Measurements from ENCODE around the gene FARS2.

FARS2 gene

DNA sequence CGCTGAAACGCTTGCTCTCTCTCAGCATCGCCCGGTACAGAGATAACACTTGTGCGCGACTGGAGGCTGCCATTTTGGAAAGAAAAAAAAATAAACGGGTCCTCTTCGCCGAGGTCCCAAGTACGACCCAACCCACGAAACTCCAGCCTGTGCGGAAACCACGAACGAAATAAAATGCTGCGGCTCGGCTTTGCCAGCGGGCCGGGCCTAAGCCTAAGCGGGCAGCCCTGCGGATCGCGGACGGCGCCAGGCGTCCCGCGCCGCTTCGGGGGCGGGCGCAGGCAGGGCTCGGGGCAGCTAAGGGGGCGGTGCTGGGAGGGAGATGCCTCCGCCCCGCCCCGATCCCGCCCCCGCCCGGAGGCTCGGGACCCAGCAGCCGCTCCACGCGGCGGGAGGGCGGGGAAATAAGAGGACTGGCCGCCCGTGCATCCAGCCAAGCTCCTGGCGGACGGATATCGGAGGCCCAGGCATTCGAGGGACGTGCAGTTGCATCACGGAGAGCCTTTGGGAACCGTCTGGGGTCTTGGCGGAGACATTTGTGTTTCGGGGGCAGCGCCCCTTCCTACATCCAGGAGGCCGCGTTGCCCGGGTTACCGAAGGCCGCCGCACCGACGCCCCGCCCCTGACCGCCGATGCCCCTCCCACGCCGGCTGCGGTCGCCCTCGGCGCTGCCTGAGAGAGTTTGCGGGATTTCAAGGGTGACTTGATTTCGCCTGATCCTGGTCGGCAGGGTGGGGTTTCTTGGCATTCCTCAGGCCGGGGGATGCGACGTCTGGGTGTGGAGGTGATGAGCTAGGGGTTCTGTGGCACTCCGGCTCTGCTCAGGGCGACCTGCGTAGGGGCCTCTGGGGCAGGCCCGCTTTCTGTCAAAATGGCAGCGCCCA lies at the start of gene FARS2, which contains the start of gene LYRM4:
FARS2 (plus strand) TSS at position 853 of the 884 bp plus-strand sequence.
LYRM4 (minus strand) TSS at position 290 of the 884 bp plus-strand sequence; CDS start at position 73, 217 bp downstream.
- peak; percentile 82 to 86 for DNase-seq

DNA sequence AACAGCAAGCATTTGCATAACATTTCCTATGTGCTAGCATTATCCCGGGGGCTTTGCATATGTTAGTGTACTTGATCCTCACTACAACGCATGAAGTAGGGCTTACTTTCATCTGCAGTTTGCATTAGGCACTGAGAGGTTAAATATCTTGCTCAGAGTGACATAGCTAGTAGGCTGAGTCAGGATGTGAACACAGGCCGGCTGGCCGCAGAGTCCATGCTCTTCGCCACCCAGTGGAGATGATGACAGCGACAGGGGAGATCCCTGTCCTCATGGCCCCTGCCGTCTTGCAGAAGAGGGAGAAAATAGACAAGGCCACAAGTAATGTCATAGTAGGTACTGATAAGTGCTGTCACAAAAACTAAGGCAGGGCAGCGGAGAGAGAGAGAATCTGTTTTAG lies 47.5 kb upstream of the FARS2 start:
- DNase-seq, result no peak

DNA sequence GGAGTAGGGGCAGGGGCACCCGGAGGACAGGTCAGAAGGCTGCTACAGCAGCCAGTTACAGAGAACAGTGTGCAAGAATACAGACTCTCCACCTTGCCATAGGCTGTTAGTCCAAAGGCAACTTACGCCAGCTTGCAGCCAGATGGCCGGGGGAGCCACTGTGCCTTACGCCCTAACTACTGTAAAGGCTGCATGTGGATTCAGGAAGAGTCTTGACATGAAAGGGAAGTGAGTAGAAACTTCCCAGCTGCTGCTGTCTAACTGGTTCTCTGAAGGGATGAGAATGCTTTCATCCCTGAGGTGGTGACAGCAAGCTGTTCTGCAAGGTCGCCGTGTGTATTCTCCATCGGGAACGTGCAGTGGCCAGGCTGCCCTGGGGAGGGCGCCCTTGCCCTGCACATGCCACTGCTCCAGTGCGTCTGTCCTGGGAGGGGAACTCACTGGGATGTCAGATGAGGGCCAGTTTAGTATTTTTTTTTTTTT lies 46.7 kb upstream of the FARS2 start:
- DNase-seq, result peak; percentile 26 to 32

DNA sequence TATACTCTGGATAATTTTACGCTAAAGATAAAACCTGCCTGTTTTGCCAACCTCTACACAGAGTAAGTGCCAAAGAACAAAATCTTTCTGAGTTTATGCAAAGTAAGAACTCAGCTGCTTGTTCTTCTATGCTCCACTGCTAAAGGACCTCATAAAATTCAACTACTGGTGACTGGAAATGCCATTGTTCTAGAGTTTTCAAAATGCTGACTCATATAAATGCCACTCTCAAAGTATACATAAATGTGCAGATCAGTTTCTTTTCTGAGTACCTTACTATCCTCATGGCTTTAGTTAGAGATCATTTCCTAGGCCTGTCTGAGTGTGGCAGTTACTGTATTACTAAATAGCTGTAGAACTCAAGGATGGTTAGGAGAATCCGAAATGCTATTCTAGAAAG lies 46.2 kb upstream of the FARS2 start:
- no peak for DNase-seq

DNA sequence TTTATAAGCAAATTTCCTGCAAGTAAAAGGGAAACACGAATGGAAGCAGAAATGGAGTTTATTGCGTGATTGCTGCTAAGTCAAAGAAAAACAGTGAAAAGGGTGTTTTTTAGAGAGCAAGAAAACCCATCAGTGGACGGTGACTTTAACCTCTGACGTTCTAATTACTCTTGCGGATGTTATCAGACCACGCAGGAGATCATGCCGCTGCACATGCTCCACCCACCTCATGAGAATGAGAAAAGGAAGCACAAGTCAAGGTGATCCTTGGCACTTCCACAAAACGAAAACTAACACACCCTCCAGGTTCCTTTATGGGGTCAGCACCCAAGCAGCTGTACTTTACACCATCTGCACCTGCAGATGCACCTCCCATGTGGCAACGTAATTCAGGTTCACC lies 45.5 kb upstream of the FARS2 start:
- no peak for DNase-seq

DNA sequence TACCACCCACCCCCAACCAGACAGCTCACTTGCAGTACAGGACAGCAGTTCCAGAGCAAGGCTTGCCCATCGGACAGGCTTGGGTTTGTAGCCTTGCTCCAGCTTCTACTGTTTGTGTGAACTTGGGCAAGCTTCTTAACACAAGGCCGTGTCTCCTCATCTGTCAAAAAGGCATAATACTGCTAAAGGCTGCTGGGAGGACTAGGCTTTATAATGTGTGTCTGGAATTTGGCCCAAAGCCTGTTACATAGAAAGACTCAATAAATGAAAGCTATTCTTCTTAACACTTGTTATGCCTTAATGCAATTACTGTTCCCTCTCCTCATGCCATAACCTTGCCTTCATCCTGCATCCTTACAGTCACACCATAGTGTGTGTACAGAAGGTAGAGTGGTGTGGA lies 44.0 kb upstream of the FARS2 start:
- DNase-seq, result no peak

DNA sequence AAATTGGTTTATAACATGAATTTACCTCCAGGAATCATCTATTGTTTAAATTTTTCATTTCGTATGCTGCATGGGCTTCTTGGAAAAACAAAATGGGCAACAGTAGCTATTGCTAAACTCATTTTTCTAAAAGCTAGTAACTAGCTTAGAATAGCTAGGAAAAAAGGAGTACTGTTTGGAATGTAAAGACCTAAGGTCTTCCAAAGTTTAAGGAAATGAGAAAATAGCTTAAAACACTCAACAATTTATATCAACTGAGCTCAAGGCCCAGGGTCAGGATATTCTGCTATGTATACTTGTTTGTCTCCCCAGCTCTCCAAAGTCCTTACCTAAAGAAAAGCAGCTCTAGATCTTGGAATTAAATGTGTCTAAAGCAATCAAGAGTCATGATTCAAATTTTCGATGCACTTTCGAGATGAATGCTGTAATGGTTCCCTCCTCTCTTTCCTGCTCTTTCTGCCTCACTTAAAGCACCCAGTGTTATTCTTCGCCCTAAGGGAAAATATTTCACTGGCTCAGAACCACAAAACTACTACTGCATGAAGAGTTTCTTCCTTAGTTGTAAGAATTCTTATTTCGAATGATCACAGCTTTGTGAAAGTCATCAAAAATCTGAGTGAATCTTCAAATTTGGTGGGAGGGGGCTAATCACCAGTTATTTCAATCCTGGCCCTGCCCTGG lies 42.2 kb upstream of the FARS2 start:
- no peak for DNase-seq

DNA sequence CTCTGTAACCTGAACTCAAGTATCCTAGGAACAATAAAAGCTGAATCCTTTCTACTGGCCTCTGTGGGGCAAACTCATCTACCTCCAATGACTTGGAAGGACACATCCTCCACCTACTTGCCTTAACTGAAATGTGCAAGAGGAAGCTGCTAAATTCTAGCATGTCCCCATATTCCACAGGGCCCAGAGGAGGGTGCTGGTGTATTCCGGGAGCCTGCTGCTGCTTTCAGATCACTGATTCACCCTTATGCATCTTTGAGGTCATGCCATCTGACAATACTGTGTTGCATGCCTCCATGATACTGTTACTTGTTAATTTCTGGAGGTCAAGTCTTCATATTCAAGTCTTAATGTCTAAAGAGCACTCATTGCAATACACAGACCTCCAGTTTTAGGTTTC lies 40.9 kb upstream of the FARS2 start:
- DNase-seq, result no peak

DNA sequence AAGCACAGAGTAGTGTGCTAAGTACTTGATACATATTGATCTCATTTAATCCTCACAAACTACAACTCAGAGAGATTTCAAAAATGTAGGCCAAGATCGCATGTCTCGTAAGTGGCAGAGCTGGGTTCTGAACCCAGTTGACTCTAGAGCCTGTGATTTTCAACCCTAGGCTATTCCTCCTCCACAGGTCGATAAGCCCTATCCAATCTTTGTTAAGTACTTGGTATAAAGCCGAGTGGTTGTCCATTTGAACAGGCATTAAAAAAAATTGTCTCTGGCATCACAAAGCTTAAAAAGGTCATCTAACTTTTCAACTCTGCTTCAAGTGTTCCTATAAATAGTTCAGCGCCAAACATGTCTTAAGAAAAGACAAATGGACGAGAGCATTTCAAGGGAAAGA lies 38.0 kb upstream of the FARS2 start:
- no peak for DNase-seq

DNA sequence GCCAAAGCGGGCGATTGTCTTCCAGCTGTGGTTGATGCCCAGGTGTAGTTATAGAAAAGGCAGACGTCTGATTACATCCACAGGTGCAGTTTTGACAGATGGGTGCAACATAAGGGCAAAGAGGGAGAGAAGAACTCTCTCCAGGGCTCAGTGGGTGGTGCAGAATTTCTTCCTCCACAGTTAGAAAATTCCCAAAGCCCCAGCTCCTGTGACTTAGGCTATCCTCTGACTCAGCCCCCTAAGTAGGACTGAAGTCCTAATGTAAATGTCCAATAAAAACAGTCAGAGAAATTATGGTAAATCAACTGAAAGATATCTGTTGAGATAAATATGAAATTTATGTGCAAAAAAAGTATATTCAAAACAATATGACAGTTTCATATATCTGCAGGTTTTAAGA lies 32.0 kb upstream of the FARS2 start:
- DNase-seq, result no peak

DNA sequence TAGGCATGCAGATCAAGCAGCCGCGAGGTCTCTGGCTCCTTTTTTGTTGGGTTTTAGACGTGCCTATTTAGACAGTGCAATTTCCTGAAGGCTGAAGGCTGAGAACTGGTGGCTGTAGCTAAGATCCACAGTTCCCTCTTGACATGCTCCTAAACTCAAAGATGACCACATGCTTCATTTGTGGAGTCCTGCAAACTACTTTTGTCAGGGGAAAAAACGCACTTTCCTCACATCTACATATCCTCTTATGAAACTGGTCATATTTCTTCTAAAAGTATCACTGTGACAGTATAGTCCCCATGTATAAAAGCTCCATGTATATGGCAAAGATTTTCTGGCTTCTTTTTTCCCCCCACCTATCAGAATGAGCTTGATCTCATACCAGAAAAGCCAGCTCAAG lies 31.2 kb upstream of the FARS2 start:
- DNase-seq, result no peak

DNA sequence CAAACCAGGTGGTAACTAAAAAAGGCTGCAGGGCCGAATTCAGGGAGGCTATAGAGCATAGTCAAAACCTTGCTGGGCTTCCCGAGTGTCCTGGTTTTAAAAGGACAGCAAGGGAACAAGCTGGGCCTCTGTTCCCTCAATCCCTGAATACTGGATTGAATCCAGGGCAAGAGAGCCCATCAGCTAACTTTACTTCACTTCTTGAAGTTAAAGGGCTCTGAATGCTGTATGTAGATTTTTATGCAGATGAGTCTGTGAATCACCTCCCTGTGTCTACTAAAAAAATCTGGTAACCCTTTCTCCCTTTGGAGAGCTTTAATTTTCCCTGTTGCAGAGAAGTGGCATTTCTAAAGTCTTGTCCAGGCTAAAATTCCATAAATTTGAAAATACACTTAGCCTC lies 30.0 kb upstream of the FARS2 start:
- DNase-seq, result no peak

DNA sequence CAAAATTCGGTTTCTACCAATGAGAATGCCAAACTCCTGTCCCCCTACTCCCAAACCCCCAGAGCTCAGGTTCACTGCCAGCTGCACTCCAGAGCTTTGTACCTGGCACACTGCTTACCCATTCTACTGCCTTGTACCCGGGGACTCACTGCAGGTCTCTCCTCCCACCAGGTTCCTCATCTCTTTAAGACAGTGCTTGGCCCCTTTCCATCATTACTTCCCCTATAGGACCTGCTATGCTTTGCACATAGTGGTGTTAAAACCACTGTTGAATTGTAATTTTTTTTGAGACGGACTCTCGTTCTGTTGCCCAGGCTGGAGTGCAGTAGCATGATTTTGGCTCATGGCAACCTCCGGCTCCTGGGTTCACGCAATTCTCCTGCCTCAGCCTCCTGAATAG lies 26.4 kb upstream of the FARS2 start:
- DNase-seq, result no peak

DNA sequence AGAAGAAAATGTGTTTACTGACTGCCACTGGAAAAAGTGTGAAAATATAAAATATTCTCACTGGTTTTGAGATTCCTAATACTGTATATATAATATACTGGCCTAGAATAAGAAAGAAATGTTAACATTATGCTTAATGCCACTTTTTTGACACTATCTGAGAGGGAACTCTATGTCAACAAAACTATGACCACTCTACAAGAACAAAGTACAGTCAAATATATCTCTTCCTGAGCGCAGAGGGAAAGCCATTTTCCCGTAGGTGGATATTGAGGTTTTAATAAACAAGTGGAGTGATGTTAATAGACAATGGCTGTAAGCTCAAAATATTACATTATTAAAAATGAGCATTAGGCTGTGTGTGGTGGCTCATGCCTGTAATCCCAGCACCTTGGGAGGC lies 25.5 kb upstream of the FARS2 start:
- DNase-seq, result no peak

DNA sequence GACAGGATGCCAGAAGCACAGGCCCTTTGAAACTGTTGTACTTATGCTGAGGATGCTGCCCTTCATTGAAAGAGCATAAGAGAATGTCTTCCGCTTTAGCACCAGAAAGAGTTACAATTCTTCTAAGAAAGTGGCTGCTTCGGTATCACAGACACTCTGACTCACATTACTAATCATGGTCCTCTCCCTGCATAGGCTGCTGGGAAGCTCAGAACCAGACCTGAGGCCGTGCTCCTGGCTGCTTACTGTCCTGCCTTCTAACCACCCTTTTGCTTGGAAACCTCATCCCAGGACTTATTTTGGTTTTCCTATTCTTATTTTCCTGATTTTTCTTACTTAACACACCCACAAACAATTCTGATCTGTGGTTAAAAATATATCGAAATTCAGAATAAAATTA lies 23.5 kb upstream of the FARS2 start:
- no peak for DNase-seq

DNA sequence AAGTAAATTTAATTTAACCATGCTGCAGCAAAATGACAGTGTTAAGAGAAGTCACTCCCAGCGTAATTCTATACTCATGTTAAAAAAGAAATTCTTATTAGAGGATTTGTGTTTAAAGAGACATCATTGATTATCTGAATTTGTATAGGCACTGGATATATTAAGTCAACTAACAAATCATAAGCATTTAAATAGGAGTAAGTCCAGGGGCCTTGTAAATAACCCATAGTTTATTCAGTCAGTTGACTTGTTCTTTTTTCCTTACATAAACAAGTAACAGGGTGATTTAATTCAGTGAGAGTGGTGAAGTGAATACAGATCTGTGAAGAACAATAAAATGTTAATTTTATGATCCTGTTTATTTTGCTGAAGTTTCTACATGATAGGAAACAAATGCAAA lies 23.0 kb upstream of the FARS2 start:
- no peak for DNase-seq

DNA sequence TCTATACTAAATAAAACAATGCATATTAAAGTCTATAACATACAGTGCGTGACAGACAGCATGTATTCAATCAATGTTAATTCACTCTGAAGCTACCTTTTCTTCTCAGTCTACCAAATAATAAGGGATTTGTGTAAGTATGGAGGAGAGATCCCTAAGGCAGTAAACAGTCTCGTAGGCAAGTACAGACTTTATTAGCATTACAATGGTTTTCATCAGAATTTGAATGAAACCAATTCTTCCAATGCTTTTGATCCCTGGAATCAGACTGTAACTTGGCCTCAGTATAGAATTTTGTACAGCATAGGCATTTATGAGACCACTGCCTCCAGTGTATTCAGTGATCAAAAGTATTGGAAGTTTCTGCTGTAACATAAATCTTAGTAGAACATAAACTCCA lies 20.1 kb upstream of the FARS2 start:
- DNase-seq, result no peak

DNA sequence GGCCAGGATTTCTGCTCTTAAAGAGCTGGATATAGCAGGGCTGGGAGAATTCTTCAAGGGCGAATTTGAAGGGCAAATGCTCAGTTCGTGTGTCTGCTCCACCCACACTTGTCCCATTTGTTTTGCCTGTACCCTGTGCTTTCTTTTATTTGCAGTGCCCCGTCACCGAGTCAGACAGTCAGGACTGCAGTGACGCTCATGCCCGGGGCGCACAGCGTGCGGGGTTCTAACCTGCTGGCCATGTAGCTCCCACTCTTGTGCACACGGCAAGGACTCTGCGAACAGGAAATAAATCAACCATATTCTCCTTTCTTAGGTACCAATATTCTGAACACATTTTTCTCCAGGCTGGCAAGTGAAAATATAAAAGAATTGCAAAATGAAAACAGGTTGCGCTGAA lies 18.2 kb upstream of the FARS2 start:
- no peak for DNase-seq

DNA sequence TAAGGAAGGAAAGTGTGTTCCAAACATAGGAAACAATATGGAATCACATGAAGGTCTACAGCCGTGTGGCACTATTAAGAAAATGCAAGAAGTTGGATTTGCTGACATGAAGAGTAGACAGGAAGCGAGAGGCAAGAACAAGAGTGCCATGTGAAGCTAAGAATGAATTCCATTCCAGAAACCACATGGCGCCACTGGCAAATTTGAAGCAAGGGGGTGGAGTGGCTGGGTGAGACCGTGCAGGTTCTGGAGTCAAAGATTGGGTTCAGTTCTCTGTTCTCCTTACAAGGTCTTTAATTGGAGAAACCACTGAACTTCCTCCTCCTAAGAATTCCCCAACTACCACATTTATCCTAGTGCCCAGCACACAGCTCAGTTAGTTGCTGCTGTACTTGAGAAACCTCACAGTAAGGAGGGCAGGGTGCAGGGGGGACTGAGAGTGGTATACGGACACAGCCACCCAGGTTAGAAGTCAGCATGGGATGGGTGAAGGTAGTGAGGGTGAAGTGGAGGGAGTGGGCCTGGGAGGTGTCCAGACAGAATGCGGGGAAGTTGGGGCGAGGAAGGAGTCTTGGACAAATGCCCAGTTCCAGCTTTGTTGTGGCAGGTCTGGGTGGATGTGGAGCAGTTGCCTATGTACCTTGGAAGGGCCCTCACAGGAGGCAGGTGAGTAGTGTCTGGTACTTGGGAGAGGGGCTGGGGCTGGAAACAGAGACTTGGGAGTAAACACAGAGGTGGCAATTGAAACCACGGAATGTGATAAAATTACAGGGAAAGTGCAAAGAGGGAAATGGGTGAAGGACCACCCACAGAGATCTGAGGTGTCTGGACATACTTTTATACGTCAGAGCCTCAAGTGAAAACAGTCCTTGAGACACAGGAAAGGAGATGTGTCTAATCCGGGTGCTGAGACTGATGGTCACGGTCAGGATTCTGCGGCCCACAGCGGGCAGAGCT lies 14.9 kb upstream of the FARS2 start:
- DNase-seq, result no peak

DNA sequence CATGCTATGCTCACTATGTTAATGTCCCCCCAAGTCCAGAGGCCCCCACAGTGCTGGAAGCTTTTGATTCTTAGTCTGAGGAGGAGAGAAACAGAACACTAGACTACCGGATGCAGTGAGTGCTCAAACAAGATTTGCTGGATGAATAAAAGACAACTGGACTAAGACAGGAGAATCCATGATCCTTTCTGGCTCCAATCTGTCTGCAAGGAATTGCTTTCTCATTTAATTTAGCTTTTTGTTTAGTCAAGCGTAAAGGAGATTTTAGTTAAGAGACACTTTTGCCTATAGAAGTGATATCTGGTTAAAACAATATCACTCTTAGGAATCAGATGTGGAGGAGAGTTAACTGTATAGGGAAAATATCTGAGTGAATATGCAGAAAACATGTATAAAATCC lies 14.1 kb upstream of the FARS2 start:
- DNase-seq, result no peak

DNA sequence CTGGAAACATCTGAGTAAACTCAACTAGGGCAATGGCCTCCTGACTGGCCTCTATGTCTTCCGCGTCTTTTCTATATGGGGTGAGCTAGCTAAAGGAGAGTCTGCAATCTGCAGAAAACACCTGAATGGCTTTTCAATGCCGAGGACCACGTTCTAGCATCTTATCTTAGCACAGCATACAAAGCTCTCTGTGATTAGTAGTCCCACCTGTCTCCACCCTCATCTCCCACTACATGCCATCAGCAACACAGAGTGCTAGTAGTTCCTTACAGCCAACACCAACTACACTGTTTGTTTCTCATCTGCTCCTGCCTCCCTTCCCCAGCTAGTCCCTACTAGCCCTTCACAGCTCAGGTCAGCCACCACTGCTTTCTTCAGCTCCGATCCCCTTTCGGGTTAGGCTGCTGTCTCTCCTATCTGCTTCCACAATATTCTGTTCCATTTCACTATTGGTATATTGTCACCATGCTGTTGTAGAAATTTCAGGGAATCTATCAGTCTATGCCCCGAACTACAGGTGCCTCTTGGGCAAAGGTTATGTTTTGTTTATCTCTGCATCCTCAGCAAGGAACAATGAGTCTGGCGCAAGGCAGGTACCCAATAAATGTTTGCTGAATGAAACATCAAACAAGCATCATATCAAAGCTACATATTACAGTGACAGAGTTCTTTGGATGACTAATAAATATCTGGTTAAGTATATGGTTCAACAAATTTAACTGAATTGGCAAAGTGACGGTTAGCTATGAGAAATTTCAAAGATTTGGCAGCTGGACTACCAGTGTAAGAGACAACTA lies 12.8 kb upstream of the FARS2 start:
- DNase-seq, result no peak

DNA sequence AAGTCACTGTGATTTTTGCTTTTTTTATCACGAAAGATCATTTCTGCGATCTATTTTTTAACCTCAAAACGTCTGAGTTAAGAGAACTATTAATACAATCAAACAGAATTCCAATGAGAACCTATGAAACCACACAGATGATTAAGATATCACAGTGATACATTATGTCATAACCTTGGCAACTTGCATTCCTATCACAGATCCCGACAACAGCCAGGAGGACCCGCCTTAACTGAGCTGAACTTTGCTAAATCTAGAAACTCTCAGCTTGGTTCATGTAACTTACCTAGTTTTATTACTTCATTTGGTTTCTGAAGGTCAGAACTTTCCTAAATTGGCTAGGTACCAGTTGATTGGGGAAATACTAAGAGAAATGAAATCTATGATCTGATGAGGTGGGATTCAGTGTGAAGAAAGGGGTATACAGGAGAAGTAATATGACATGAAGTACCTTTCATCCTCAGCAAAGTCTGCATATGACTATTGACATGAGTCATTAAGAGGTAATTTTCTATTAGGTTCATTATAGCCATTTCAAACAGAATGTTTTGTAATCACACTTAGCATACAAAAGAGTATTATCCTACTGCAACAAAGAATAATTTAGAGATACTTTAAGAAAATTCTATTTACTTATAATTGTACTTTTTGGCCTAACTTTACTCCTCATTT lies 11.7 kb upstream of the FARS2 start:
- no peak for DNase-seq

Data from stimulated activated CD4-positive, alpha-beta T cell treated with anti-CD3 and anti-CD28 coated beads, Interleukin-2, amount 100 ng/mL, for 48 hours (primary cell).